ENCODE results near the gene SLC13A4. TPM values are rescaled to one million over a fixed set of nuclear protein-coding genes. Genes with fewer than 3 reads are reported as not detected.

The SLC13A4 gene
- total RNA-seq, 2 donors from 2014 or later = 1.8 to 3.2 TPM

GRCh38 chr7:135734343-135734689, 6.3 kb upstream of the SLC13A4 start:
- Histone ChIP-seq H3K27ac (ENCODE audit: low read depth, low read length) (no peak overlapping the region), H3K36me3 (ENCODE audit: control insufficient read depth, insufficient read depth, low read length) (no peaks in the 10 kb centered on the region), H3K27me3 (ENCODE audit: control insufficient read depth, insufficient read depth, low read length, poor library complexity, severe bottlenecking) (no peaks in the 10 kb centered on the region), H3K4me1 (ENCODE audit: control insufficient read depth, insufficient read depth, low read length) (no peaks in the 10 kb centered on the region), H3K9ac (ENCODE audit: extremely low read depth, low read length, poor library complexity, severe bottlenecking) (no peak overlapping the region), H3K4me3 (ENCODE audit: low read length) (no peak overlapping the region), H3K9me3 (ENCODE audit: control insufficient read depth, low read length) (no peaks in the 10 kb centered on the region)
- Mint-ChIP-seq H3K4me3 (no peak overlapping the region), H3K27ac (no peak overlapping the region), H3K9me3 (no peaks in the 10 kb centered on the region), H3K4me1 (no peaks in the 10 kb centered on the region), H3K36me3 (ENCODE audit: low read depth) (no peaks in the 10 kb centered on the region), H3K27me3 (ENCODE audit: insufficient read depth) (no peaks in the 10 kb centered on the region)
- WGBS, 2 experiments (ENCODE audit: insufficient coverage in 1 of 2, insufficient read length in 1 of 2) = 93 to 100% methylated on average over 1 of the region's 1 CpG
- no peak for TF ChIP-seq CTCF (conservative IDR thresholded peaks at IDR 0.05)
- DNase-seq = no peak

GRCh38 chr7:135733603-135734342, 5.8 kb upstream of the SLC13A4 start:
- no peak overlapping the region for H3K27ac Mint-ChIP-seq
- H3K4me3 Mint-ChIP-seq = no peak overlapping the region

GRCh38 chr7:135731131-135731530, 3.1 kb upstream of the SLC13A4 start:
- Mint-ChIP-seq H3K36me3 (ENCODE audit: low read depth) (no peaks in the 10 kb centered on the region), H3K9me3 (no peaks in the 10 kb centered on the region), H3K27me3 (ENCODE audit: insufficient read depth) (no peaks in the 10 kb centered on the region), H3K4me1 (peaks cover 19% of the 10 kb centered on the region), H3K27ac (no peak overlapping the region), H3K4me3 (no peak overlapping the region)
- no peaks in the 10 kb centered on the region for H3K4me1 ChIP-seq (ENCODE audit: control insufficient read depth, insufficient read depth, low read length)
- WGBS, 2 experiments (ENCODE audit: insufficient coverage in 1 of 2, insufficient read length in 1 of 2) = 89 to 90% methylated on average over 4 of the region's 4 CpGs
- H3K9ac ChIP-seq (ENCODE audit: extremely low read depth, low read length, poor library complexity, severe bottlenecking) = no peak overlapping the region
- H3K27me3 ChIP-seq (ENCODE audit: control insufficient read depth, insufficient read depth, low read length, poor library complexity, severe bottlenecking) = no peaks in the 10 kb centered on the region
- H3K27ac ChIP-seq (ENCODE audit: low read depth, low read length) = no peak overlapping the region
- DNase-seq = no peak
- H3K4me3 ChIP-seq (ENCODE audit: low read length) = no peak overlapping the region
- TF ChIP-seq CTCF (conservative IDR thresholded peaks at IDR 0.05) = no peak
- no peaks in the 10 kb centered on the region for H3K36me3 ChIP-seq (ENCODE audit: control insufficient read depth, insufficient read depth, low read length)
- H3K9me3 ChIP-seq (ENCODE audit: control insufficient read depth, low read length) = no peaks in the 10 kb centered on the region

More at GRCh38 chr7:135733603-135734342, 5.8 kb upstream of the SLC13A4 start:
- WGBS, 2 experiments (ENCODE audit: insufficient coverage in 1 of 2, insufficient read length in 1 of 2) = 94 to 97% methylated on average over 13 to 21 of the region's 21 CpGs
- TF ChIP-seq CTCF (conservative IDR thresholded peaks at IDR 0.05) = no peak
- Mint-ChIP-seq H3K27me3 (ENCODE audit: insufficient read depth) (no peaks in the 10 kb centered on the region), H3K36me3 (ENCODE audit: low read depth) (no peaks in the 10 kb centered on the region), H3K4me1 (peaks cover 3% of the 10 kb centered on the region), H3K9me3 (no peaks in the 10 kb centered on the region)
- DNase-seq = no peak
- Histone ChIP-seq H3K9ac (ENCODE audit: extremely low read depth, low read length, poor library complexity, severe bottlenecking) (no peak overlapping the region), H3K27ac (ENCODE audit: low read depth, low read length) (no peak overlapping the region), H3K4me1 (ENCODE audit: control insufficient read depth, insufficient read depth, low read length) (no peaks in the 10 kb centered on the region), H3K36me3 (ENCODE audit: control insufficient read depth, insufficient read depth, low read length) (no peaks in the 10 kb centered on the region), H3K27me3 (ENCODE audit: control insufficient read depth, insufficient read depth, low read length, poor library complexity, severe bottlenecking) (no peaks in the 10 kb centered on the region), H3K9me3 (ENCODE audit: control insufficient read depth, low read length) (no peaks in the 10 kb centered on the region), H3K4me3 (ENCODE audit: low read length) (no peak overlapping the region)
